CD4-positive, alpha-beta T cell treated with Interleukin-4 for 4 hours (primary cell): ENCODE measurements around the gene FA2H.
"Not testable (repeated sequence)": the region's sequence is repeated elsewhere in the genome, so short reads cannot be mapped to it uniquely, and the experiment has no call there.

Experiments
- DNase-seq: peaks from one replicate; pipeline ENCODE4 v3.0.0-alpha.2; 2020

The FA2H gene

GRCh38 chr16:74743045-74743667, 31.5 kb downstream of the FA2H start:
- DNase-seq, result no peak

GRCh38 chr16:74742051-74742481, 32.6 kb downstream of the FA2H start:
- no peak for DNase-seq

GRCh38 chr16:74740795-74741304, 33.8 kb downstream of the FA2H start:
- DNase-seq, result no peak

- DNase-seq, result no peak
Measured at GRCh38 chr16:74739275-74739674, 35.3 kb downstream of the FA2H start.

DNA sequence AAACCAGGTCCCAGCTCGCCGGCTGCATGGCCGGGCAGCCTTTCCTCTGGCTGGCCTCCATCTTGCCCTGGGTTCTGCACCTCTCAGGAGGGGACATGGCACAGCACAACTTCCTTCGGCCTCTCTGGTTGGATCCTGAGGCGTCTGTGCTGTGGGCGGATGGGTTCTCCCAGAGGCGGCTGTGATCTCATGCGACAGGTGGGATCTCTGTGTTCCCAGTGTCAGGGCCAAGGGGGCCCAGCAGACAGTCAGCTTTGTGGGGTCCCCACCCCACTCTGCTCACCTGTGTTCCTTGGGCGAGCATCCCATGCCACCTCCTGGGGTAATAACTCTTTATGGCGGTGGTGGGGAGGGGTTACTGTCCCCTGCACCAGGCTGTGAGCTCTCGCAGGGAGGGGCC, 35.8 kb downstream of the FA2H start:
- no peak for DNase-seq

DNA sequence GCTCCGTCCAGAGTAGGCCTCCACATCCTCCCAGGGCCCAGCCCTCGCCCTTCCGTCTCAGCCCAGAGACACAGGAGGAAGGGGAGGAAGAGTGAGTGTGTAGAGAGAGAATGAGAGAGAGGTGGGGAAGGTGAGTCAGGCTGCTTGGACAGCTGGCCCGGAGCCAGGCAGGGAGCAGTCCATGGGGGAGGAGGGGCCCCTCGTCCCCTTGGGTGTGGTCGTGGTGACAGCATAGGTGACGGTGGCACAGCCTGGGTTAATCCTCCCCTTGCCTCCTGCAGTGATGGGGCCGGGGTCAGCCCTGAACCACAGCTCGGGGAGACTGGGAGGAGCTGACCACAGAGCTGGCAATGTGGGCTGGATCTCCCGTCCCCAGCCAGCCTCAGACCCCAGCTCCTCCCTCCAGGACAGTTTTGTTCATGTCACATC, 36.5 kb downstream of the FA2H start:
- no peak for DNase-seq

DNA sequence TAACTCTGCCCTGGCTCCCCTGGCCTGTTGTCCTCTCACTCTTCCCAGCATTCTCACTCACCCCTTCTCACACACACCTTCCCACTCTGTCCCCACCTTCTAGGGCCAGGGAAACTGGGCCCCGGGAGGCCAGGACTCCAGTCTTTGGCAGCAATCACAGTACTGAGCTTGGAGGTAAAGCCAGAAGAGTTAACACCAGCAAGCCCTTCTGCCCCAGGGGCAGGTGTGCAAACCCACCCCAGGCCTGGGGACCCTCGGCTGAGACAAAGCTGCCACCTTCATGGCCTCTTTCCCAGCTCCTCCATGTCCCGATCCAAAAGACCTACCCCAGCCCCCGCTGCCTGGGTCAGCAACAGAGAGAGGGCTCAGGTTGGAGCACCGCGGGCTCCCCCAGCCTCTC, 37.1 kb downstream of the FA2H start:
- DNase-seq, result no peak

- no peak for DNase-seq
Measured at GRCh38 chr16:74736531-74737157, 38.0 kb downstream of the FA2H start.

GRCh38 chr16:74735554-74735953, 39.1 kb downstream of the FA2H start:
- no peak for DNase-seq

DNA sequence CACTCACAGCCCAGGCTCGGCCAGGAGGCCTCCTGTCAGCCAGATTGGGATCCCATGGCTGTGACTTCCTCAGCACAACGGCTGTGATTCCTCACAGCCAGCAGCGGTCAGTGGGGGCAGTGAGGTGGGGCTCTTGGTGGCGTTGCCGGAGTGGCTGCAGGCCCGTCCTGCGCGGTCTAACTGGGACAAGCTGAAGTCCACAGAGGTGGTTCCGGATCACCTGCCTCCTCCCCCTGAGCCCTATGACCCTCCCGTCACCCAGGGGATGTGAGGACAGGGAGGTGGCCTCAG, 39.5 kb downstream of the FA2H start:
- DNase-seq, result no peak

DNA sequence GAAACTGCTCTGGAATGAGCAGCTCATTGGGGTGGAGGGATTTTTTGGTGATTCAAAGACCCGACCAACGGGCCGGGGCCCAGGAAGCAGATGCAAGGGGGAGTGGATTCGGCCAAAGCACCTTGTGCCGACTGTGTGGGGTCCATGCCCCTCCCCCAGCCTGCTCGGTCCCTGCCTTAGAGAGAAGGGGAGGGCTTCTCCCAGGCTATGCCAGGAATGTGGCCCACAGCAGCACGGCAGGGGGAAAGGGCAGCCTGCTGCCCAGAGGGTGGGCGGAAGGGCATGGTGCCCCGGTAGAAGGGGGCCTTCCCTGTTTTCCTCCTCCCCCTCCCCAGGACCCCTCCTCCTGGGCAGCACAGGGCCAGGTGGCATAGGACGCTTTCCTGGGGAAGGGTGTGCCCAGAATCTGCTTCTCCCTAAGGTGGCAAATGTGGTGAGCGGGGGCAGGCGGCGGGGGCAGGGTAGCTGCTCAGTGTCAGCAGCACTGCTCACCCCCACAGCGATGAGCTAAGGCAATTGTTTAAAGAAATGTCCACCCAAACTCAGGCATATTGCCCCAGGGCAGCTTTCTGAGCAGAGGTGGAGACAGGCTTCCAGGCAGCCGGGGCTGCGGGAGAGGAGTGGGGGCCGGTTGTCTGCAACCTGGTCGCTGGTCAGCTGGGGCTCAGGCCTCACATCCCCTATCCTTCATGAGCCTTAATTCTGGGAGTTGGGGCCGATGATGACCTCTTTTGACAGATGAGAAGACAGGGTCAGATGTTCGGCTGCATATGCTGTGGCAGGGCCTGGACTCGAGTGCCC, 40.1 kb downstream of the FA2H start:
- no peak for DNase-seq

GRCh38 chr16:74732707-74733350, 41.8 kb downstream of the FA2H start:
- no peak for DNase-seq

DNA sequence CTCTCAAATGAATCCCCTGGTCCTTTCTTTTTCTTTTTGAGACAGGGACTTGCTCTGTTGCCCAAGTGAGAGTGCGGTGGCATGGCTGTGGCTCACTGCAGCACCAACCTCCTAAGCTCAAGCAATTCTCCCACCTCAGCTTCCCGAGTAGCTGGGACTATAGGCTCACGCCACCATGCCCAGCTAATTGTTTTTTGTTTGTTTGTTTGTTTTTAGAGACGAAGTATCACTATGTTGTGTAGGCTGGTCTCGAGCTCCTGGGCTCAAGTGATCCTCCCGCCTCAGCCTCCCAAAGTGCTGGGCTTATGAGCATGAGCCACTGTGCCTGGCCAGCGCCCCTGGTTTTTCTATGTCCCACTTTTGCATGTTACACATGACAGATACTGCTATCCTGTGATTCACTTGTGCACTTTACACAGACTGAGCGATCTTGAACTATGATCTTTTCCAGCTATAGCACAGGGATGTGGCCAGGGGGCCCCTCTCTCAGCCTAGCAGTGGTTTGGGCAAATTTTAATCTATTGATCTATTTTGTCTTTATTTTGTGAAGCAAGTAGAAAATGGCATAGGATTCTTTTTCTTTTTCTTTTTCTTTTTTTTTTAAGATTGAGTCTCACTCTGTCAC, 42.7 kb downstream of the FA2H start:
- no peak for DNase-seq

GRCh38 chr16:74729783-74730683, 44.6 kb downstream of the FA2H start:
- no peak for DNase-seq

DNA sequence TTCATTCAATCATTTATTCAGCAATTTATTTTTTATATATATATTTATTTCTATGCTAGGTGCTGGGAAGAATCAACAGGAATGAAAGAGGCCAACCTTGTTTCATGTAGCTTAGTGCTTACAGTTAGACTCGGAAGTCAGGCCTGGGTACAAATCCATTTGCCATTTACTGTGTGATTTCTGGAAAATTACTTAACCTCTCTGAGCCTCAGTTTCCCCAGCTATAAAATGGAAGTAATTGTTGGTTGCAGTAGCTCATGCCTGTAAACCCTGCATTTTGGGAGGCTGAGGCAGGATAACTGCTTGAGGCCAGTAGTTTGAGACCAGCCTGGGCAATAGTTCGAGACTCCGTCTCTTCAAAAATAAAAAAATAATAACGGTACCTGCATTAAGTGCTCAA, 46.7 kb downstream of the FA2H start:
- no peak for DNase-seq

DNA sequence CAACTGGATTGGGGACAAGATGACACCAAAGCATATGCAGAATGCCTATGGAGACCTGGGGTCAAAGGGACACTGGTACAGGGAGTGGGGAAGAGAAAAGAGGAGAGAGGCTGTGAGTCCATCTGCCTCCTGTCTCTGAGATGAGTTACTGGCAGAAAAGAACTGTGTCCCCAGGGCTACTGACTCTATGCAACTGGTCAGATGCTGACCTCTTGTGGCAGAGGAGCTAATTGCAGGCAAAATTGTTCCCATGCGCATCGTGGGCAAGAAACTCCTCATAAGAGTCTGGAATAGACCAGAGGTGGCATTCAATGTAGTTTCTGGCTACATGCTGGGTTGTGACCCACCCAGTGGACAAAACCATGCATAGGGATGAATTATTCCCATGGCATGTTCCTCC, 47.9 kb downstream of the FA2H start:
- DNase-seq, result no peak

DNA sequence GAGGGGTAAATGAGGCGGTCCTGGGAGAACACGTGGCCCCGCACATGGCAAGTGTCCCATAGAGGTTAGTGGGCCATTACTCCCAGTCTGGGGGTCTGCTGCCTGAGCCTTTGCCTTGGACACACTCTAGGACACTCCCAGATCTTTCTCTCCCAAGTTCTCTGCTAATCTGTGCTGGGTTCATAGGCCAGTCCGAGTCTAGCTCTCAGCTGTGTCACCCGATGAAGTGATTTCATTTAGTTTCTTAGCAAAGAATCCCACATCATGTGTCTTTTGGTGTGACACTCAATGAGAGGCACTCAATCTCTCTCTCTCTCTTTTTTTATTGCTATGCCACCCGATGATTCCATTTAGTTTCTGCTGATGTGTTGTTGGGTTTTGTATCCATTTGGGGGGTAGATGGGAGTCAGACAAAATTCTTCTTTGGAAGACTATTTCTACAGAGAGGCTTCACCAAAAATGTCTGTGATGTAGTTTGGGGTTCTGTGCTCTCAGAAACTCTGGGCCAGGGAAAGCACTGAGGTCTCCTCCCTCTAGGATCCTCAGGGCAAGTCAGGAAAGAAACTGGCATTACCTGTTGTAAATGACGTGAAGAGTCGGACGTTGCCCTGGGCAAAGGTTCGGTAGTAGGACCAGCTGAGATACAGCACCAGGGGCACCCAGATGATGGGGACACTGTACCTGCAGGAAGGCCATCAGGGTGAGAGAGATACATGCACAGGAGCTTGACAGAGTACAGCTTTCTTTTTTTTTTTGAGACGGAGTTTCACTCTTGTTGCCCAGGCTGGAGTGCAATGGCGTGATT, 48.8 kb downstream of the FA2H start:
- DNase-seq, result no peak

- no peak for DNase-seq
Measured at GRCh38 chr16:74724820-74725549, 49.6 kb downstream of the FA2H start.

DNA sequence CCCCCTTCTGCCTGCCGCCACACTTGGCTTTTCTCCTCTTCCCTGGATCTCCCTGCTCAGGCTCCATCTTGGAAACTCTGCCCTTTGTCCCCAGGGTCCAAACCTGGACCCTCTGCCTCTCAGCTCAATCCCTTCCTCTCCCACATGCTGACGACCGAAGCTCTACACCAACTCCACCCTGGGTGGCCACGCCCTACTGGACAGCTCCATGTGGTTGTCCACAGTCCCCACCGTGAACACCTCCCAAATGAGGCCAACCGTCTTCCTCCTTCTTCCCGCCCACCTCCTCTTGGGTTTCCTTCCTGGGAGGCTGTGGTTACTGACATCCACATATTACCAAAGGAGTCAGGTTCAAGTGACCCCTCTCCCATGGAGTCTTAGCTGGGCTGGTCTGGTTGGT, 51.4 kb downstream of the FA2H start:
- DNase-seq, result no peak

DNA sequence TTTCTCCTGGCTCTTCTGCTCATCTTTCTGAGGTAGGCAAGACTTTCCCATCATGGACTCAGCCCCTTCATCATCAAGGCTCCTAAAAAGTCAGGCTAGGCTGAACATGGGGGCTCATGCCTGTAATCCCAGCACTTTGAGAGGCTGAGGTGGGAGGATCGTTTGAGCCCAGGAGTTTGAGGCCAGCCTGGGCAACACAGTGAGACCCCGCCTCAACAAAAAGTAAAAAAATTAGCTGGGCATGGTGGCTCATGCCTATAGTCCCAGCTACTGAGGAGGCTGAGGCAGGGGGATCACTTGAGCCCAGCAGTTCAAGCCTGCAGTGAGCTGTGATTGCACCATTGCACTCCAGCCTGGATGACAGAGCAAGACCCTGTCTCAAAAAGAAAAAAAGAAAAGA, 52.5 kb downstream of the FA2H start:
- not testable (repeated sequence) for DNase-seq
